8988T (cell line): Measurements from ENCODE around the gene DPH3.

Experiments
- DNase-seq: peaks from one replicate; pipeline ENCODE4 v3.0.0; 2011

DPH3 gene

GRCh38 chr3:16290007-16290826, 25.5 kb upstream of the DPH3 start:
- no peak for DNase-seq

GRCh38 chr3:16289144-16289889, 24.6 kb upstream of the DPH3 start:
- no peak for DNase-seq

GRCh38 chr3:16288664-16289063, 23.9 kb upstream of the DPH3 start:
- no peak for DNase-seq

- no peak for DNase-seq
Observed at GRCh38 chr3:16286751-16287543, 22.2 kb upstream of the DPH3 start.

GRCh38 chr3:16286161-16286560, 21.4 kb upstream of the DPH3 start:
- DNase-seq, result no peak

GRCh38 chr3:16284633-16285032, 19.9 kb upstream of the DPH3 start:
- DNase-seq, result no peak

GRCh38 chr3:16280671-16281070, 15.9 kb upstream of the DPH3 start:
- DNase-seq, result no peak

GRCh38 chr3:16279010-16279801, 14.5 kb upstream of the DPH3 start:
- DNase-seq, result no peak

GRCh38 chr3:16277471-16277870, 12.7 kb upstream of the DPH3 start:
- no peak for DNase-seq

GRCh38 chr3:16273867-16274266, 9.1 kb upstream of the DPH3 start:
- DNase-seq, result no peak

- no peak for DNase-seq
Observed at GRCh38 chr3:16272588-16272987, 7.8 kb upstream of the DPH3 start.

GRCh38 chr3:16270855-16271254, 6.1 kb upstream of the DPH3 start:
- DNase-seq, result no peak

- no peak for DNase-seq
Observed at GRCh38 chr3:16266714-16267113, 2.0 kb upstream of the DPH3 start.

GRCh38 chr3:16265455-16265786, 678 bp upstream of the DPH3 start:
- DNase-seq, result no peak

- DNase-seq, result peak; percentile 37
Observed at GRCh38 chr3:16264174-16264707, 502 bp downstream of the DPH3 start.

GRCh38 chr3:16262174-16262573, 2.6 kb downstream of the DPH3 start:
- no peak for DNase-seq

GRCh38 chr3:16260046-16260445, 4.7 kb downstream of the DPH3 start:
- no peak for DNase-seq

- DNase-seq, result no peak
Observed at GRCh38 chr3:16258866-16259265, 5.9 kb downstream of the DPH3 start.

- DNase-seq, result no peak
Observed at GRCh38 chr3:16258177-16258576, 6.6 kb downstream of the DPH3 start.

- no peak for DNase-seq
Observed at GRCh38 chr3:16257309-16257708, 7.4 kb downstream of the DPH3 start.

GRCh38 chr3:16255726-16256125, 9.0 kb downstream of the DPH3 start:
- no peak for DNase-seq

GRCh38 chr3:16255326-16255725, 9.4 kb downstream of the DPH3 start:
- DNase-seq, result no peak

- no peak for DNase-seq
Observed at GRCh38 chr3:16254916-16255315, 9.8 kb downstream of the DPH3 start.
